Fibroblast of lung (primary cell): ENCODE results near the gene ZNF423. TPM values are rescaled to one million over a fixed set of nuclear protein-coding genes. Genes with fewer than 3 reads are reported as not detected.

Experiments used
- DNase-seq, 2 donors: peaks; one replicate each; pipeline versions ENCODE4 v3.0.0 to v3.0.0-alpha.2; 2010; ENCODE audit warnings: low read depth in 2 of 2
- H2AFZ ChIP-seq: 2 replicates; pipeline ENCODE4 v1.5.1; 2012; ENCODE audit warnings: low read length, control low read depth, inconsistent platforms
- H3K27ac ChIP-seq: 2 replicates; pipeline ENCODE4 v1.5.1; 2011; ENCODE audit warnings: low read length, control low read depth; ENCODE audit not compliant: insufficient read depth
- H3K27me3 ChIP-seq: 2 replicates; pipeline ENCODE4 v1.5.1; 2011; ENCODE audit warnings: mild to moderate bottlenecking, low read length; ENCODE audit not compliant: control insufficient read depth, insufficient read depth
- H3K36me3 ChIP-seq: 2 replicates; pipeline ENCODE4 v1.5.1; 2011; ENCODE audit warnings: low read length; ENCODE audit not compliant: control insufficient read depth, insufficient read depth
- H3K4me1 ChIP-seq: 2 replicates; pipeline ENCODE4 v1.5.1; 2011; ENCODE audit warnings: low read length; ENCODE audit not compliant: control insufficient read depth, insufficient read depth; ENCODE audit errors: extremely low read depth
- H3K4me2 ChIP-seq: 2 replicates; pipeline ENCODE4 v1.5.1; 2011; ENCODE audit warnings: low read length, control low read depth; ENCODE audit not compliant: insufficient read depth; ENCODE audit errors: extremely low read depth
- H3K4me3 ChIP-seq, 4 experiments: fragments of 200-600 bp in 1 of 4; sonication (generic) in 1 of 4; replicated peaks in 1 of 4; 2 replicates each; pipeline ENCODE4 v1.5.1; 2011 to 2016; ENCODE audit warnings: low read length in 4 of 4, low read depth in 3 of 4, mild to moderate bottlenecking in 3 of 4, control low read depth in 2 of 4, inconsistent platforms in 1 of 4, mixed read lengths in 1 of 4; ENCODE audit not compliant: insufficient read depth in 1 of 4; ENCODE audit errors: control extremely low read depth in 1 of 4
- H3K79me2 ChIP-seq: 2 replicates; pipeline ENCODE4 v1.5.1; 2012; ENCODE audit warnings: mild to moderate bottlenecking, low read length, inconsistent platforms; ENCODE audit not compliant: control insufficient read depth, insufficient read depth
- H3K9ac ChIP-seq: 2 replicates; pipeline ENCODE4 v1.5.1; 2011; ENCODE audit warnings: mild to moderate bottlenecking, low read length, control low read depth; ENCODE audit not compliant: insufficient read depth
- H3K9me3 ChIP-seq: 2 replicates; pipeline ENCODE4 v1.5.1; 2012; ENCODE audit warnings: low read depth, low read length; ENCODE audit not compliant: control insufficient read depth, insufficient read depth
- H4K20me1 ChIP-seq: 2 replicates; pipeline ENCODE4 v1.5.1; 2011; ENCODE audit warnings: low read length; ENCODE audit not compliant: control insufficient read depth, insufficient read depth; ENCODE audit errors: extremely low read depth
- EZH2 ChIP-seq: IDR thresholded peaks from 2 replicates; pipeline ENCODE4 v1.5.1; 2012; ENCODE audit warnings: low read length, control low read depth, mild to moderate bottlenecking; ENCODE audit errors: missing control alignments
- polyA plus RNA-seq, 2 donors: library from polyadenylated mRNA; depleted of rRNA in 1 of 2; stranded (reverse) in 1 of 2; unstranded in 1 of 2; fragments of >200 nt; gene quantifications; 2 replicates each; pipeline ENCODE4 v1.2.1, GENCODE V29; 2011 to 2012; ENCODE audit warnings: missing spikeins in 1 of 2
- total RNA-seq: library from RNA; depleted of rRNA; stranded (reverse); fragments of >200 nt; gene quantifications from 2 replicates; pipeline ENCODE4 v1.2.1, GENCODE V29; 2014
- TF ChIP-seq, protein P1 (sequence below), 2 donors: IDR thresholded peaks in 1 of 2; conservative IDR thresholded peaks in 1 of 2; 1 replicate in 1 of 2; 2 replicates in 1 of 2; pipeline ENCODE4 v1.5.1; 2011 to 2012; ENCODE audit warnings: low read length in 2 of 2, control low read depth in 1 of 2, inconsistent platforms in 1 of 2, low read depth in 1 of 2, mild to moderate bottlenecking in 1 of 2

The ZNF423 gene
- total and polyA plus RNA-seq, 2 donors (not counting 1 experiment from before 2014, with no cell fraction given), result 0.07 to 0.17 TPM

DNA sequence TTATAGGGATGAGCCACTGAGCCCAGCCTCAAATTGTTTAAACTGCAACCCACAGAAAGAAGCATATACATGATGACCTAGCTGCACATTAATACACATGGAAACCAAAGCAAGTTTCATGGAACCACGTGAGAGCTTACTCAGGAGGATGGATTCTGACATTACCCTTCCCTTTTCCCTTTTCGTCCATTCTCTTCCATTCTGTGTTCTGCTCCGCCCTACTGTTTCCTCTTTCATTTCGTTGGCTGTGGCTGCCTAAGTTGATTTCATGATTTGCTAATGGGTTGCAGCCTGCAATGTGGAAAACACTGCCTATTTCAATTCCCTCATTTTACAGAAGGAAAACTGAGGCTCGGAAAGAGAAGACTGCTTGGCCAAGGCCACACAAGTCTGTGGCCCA is 305.8 kb downstream of the ZNF423 start:
- no peak overlapping the region for H2AFZ ChIP-seq
- no peaks in the 10 kb centered on the region for H3K36me3 ChIP-seq
- H3K9me3 ChIP-seq, result no peaks in the 10 kb centered on the region
- H3K27ac ChIP-seq, result no peak overlapping the region
- H3K4me1 ChIP-seq, result no peaks in the 10 kb centered on the region
- H3K4me3 ChIP-seq, result no peak overlapping the region
- TF ChIP-seq EZH2, result no peak
- TF ChIP-seq, protein P1, sequence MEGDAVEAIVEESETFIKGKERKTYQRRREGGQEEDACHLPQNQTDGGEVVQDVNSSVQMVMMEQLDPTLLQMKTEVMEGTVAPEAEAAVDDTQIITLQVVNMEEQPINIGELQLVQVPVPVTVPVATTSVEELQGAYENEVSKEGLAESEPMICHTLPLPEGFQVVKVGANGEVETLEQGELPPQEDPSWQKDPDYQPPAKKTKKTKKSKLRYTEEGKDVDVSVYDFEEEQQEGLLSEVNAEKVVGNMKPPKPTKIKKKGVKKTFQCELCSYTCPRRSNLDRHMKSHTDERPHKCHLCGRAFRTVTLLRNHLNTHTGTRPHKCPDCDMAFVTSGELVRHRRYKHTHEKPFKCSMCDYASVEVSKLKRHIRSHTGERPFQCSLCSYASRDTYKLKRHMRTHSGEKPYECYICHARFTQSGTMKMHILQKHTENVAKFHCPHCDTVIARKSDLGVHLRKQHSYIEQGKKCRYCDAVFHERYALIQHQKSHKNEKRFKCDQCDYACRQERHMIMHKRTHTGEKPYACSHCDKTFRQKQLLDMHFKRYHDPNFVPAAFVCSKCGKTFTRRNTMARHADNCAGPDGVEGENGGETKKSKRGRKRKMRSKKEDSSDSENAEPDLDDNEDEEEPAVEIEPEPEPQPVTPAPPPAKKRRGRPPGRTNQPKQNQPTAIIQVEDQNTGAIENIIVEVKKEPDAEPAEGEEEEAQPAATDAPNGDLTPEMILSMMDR (conservative IDR thresholded peaks at IDR 0.05 in 1 of 2, IDR thresholded peaks at IDR 0.05 in 1 of 2; ENCODE audit: low read depth in 1 of 2, low read length in 2 of 2), result no peak
- no peaks in the 10 kb centered on the region for H3K27me3 ChIP-seq
- H3K79me2 ChIP-seq, result no peaks in the 10 kb centered on the region
- H3K9ac ChIP-seq, result no peak overlapping the region
- H4K20me1 ChIP-seq, result no peaks in the 10 kb centered on the region
- no peak for DNase-seq
- H3K4me2 ChIP-seq, result no peak overlapping the region

DNA sequence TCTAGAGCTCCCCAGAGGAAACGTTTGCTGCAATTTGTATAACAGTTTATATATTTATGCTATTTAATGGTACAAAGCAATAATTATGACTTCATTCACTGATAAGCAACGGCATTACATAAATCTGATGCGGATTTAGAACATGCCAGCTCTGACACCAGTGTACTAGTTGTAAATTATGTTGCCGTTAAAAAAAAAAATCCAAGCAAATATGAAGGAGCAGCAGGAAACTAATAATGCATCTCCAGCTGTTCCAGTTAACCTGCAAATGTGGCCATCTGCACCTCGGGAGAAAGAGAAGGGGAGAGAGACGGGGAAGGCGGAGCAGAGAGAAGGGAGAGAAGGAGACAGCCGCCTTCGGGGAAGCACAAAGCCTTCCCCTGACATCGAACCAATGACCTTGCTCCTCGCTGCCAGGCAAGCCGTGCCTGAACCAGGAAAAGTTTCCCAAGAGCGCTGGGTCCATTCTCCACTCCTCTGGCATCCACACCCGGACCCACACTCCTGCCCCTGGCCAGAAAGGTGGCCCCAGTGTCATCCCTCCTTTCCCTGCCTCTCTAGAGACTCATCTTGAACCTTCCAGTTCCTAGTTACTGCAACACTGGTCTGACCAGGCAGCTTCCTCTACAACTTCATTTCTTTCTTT is 307.5 kb downstream of the ZNF423 start:
- no peak overlapping the region for H3K4me3 ChIP-seq
- H3K27me3 ChIP-seq, result no peaks in the 10 kb centered on the region
- TF ChIP-seq EZH2, result no peak
- TF ChIP-seq, protein P1 (conservative IDR thresholded peaks at IDR 0.05 in 1 of 2, IDR thresholded peaks at IDR 0.05 in 1 of 2; ENCODE audit: low read depth in 1 of 2, low read length in 2 of 2), result no peak
- no peaks in the 10 kb centered on the region for H3K4me1 ChIP-seq
- no peak overlapping the region for H3K4me2 ChIP-seq
- no peaks in the 10 kb centered on the region for H3K9me3 ChIP-seq
- no peak overlapping the region for H3K27ac ChIP-seq
- no peak overlapping the region for H2AFZ ChIP-seq
- H3K79me2 ChIP-seq, result no peaks in the 10 kb centered on the region
- H4K20me1 ChIP-seq, result no peaks in the 10 kb centered on the region
- H3K36me3 ChIP-seq, result no peaks in the 10 kb centered on the region
- H3K9ac ChIP-seq, result no peak overlapping the region
- no peak for DNase-seq

DNA sequence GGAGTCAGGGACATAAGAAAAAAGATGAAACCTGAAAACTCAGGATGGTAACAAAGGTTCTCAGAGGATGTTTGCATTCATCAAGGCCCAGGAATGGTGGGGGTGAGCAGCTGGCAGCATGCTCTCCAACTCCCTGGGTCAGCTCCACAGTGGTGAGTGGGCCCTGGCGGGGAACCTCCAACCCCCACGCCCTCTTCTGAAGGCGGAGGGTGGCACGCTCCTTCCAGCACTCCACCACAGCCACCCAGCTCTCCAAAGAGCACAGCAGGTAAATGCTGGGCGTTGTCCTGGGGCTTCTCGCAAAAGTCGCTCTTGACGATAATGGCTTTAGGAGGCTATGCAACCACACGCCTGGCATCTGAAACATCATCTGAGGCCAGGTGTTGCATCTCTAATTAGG is 308.5 kb downstream of the ZNF423 start:
- no peak overlapping the region for H3K4me3 ChIP-seq
- H3K4me2 ChIP-seq, result no peak overlapping the region
- TF ChIP-seq, protein P1 (conservative IDR thresholded peaks at IDR 0.05 in 1 of 2, IDR thresholded peaks at IDR 0.05 in 1 of 2; ENCODE audit: low read depth in 1 of 2, low read length in 2 of 2), result no peak
- TF ChIP-seq EZH2, result no peak
- H3K27me3 ChIP-seq, result no peaks in the 10 kb centered on the region
- H3K9me3 ChIP-seq, result no peaks in the 10 kb centered on the region
- no peaks in the 10 kb centered on the region for H3K36me3 ChIP-seq
- no peaks in the 10 kb centered on the region for H3K79me2 ChIP-seq
- no peak overlapping the region for H3K9ac ChIP-seq
- H3K4me1 ChIP-seq, result no peaks in the 10 kb centered on the region
- no peak overlapping the region for H3K27ac ChIP-seq
- no peak overlapping the region for H2AFZ ChIP-seq
- no peaks in the 10 kb centered on the region for H4K20me1 ChIP-seq
- DNase-seq, result no peak
